A673 (cell line): ENCODE measurements around the gene NELL1.

Experiments used
- EZH2 ChIP-seq: fragments of 200-600 bp; sonication (generic); IDR thresholded peaks from 2 replicates; pipeline ENCODE4 v1.6.1; 2017; ENCODE audit warnings: borderline replicate concordance, low read depth, mild to moderate bottlenecking, mixed read lengths, antibody characterized with exemption, low read length; ENCODE audit not compliant: poor library complexity, severe bottlenecking
- TF ChIP-seq, protein P1 (sequence below): fragments of 300-800, 200-600 bp; sonication (generic); conservative IDR thresholded peaks from 2 replicates; pipeline ENCODE4 v1.5.1; 2017; ENCODE audit warnings: low read depth, mild to moderate bottlenecking, antibody characterized with exemption, low read length, moderate library complexity, mixed read lengths

DNA sequence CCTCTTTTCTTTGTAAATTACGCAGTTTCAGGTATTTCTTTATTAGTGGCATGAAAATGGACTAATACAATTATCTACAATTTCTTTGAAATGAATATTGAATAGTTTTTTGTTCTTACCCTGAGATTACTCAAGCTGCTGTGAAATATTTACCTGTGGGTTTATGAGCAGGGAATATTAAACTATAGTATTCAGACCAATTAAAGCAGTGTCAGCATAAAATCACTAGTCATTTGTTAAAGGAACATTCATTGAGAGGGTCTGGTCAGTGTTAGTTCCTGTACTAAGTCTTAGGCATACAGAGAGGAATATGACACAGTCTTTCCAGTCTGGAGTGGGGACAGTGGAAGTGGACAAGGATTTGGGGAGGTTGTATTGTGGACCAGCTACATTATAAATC is 877.3 kb downstream of the NELL1 start:
- TF ChIP-seq, protein P1, sequence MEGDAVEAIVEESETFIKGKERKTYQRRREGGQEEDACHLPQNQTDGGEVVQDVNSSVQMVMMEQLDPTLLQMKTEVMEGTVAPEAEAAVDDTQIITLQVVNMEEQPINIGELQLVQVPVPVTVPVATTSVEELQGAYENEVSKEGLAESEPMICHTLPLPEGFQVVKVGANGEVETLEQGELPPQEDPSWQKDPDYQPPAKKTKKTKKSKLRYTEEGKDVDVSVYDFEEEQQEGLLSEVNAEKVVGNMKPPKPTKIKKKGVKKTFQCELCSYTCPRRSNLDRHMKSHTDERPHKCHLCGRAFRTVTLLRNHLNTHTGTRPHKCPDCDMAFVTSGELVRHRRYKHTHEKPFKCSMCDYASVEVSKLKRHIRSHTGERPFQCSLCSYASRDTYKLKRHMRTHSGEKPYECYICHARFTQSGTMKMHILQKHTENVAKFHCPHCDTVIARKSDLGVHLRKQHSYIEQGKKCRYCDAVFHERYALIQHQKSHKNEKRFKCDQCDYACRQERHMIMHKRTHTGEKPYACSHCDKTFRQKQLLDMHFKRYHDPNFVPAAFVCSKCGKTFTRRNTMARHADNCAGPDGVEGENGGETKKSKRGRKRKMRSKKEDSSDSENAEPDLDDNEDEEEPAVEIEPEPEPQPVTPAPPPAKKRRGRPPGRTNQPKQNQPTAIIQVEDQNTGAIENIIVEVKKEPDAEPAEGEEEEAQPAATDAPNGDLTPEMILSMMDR: no peak
- TF ChIP-seq EZH2: no peak
